ENCODE measurements around the gene TTC28.

Gene TTC28

GRCh38 chr22:28008056-28008455 lies 671.6 kb downstream of the TTC28 start:
- peaks cover 8% of the 10 kb centered on the region for H3K36me3 Mint-ChIP-seq (ENCODE audit: low read depth)
- no peaks in the 10 kb centered on the region for H3K9me3 Mint-ChIP-seq
- TF ChIP-seq CTCF (IDR thresholded peaks at IDR 0.05; ENCODE audit: unreplicated experiment in 3 of 3), result no peak
- H3K27ac Mint-ChIP-seq, result no peak overlapping the region
- H3K27me3 Mint-ChIP-seq (ENCODE audit: low read depth), result no peaks in the 10 kb centered on the region
- H3K4me3 Mint-ChIP-seq, result no peak overlapping the region
- peaks cover 37% of the 10 kb centered on the region for H3K4me1 Mint-ChIP-seq

- no peak overlapping the region for H3K27ac Mint-ChIP-seq
- no peaks in the 10 kb centered on the region for H3K27me3 Mint-ChIP-seq (ENCODE audit: low read depth)
- peaks cover 37% of the 10 kb centered on the region for H3K4me1 Mint-ChIP-seq
- H3K4me3 Mint-ChIP-seq, result no peak overlapping the region
- no peaks in the 10 kb centered on the region for H3K9me3 Mint-ChIP-seq
- TF ChIP-seq CTCF (IDR thresholded peaks at IDR 0.05; ENCODE audit: unreplicated experiment in 3 of 3), result no peak
- no peaks in the 10 kb centered on the region for H3K36me3 Mint-ChIP-seq (ENCODE audit: low read depth)
These were observed 673.4 kb downstream of the TTC28 start for GRCh38 chr22:28006271-28006670.

- Mint-ChIP-seq H3K27ac (no peak overlapping the region), H3K4me3 (no peak overlapping the region), H3K4me1 (peaks cover 37% of the 10 kb centered on the region), H3K36me3 (ENCODE audit: low read depth) (peaks cover 3% of the 10 kb centered on the region), H3K27me3 (ENCODE audit: low read depth) (no peaks in the 10 kb centered on the region), H3K9me3 (no peaks in the 10 kb centered on the region)
- TF ChIP-seq CTCF (IDR thresholded peaks at IDR 0.05; ENCODE audit: unreplicated experiment in 3 of 3), result no peak
These were observed 674.1 kb downstream of the TTC28 start for GRCh38 chr22:28005513-28005912.

GRCh38 chr22:28004021-28004420 lies 675.6 kb downstream of the TTC28 start:
- peaks cover 3% of the 10 kb centered on the region for H3K36me3 Mint-ChIP-seq (ENCODE audit: low read depth)
- H3K27ac Mint-ChIP-seq, result no peak overlapping the region
- no peak overlapping the region for H3K4me3 Mint-ChIP-seq
- no peaks in the 10 kb centered on the region for H3K27me3 Mint-ChIP-seq (ENCODE audit: low read depth)
- no peaks in the 10 kb centered on the region for H3K9me3 Mint-ChIP-seq
- TF ChIP-seq CTCF (IDR thresholded peaks at IDR 0.05; ENCODE audit: unreplicated experiment in 3 of 3), result no peak
- H3K4me1 Mint-ChIP-seq, result peaks cover 32% of the 10 kb centered on the region

- H3K9me3 Mint-ChIP-seq, result no peaks in the 10 kb centered on the region
These were observed 676.6 kb downstream of the TTC28 start for GRCh38 chr22:28002863-28003565.

More at GRCh38 chr22:28002863-28003565, 676.6 kb downstream of the TTC28 start:
- no peak for TF ChIP-seq CTCF (IDR thresholded peaks at IDR 0.05; ENCODE audit: unreplicated experiment in 3 of 3)
- Mint-ChIP-seq H3K27me3 (ENCODE audit: low read depth) (no peaks in the 10 kb centered on the region), H3K4me3 (no peak overlapping the region), H3K36me3 (ENCODE audit: low read depth) (peaks cover 3% of the 10 kb centered on the region), H3K27ac (no peak overlapping the region), H3K4me1 (peaks cover 30% of the 10 kb centered on the region)

All from nephron (organoid).